G401 (cell line): ENCODE results near the gene DPYSL3. TPM values are rescaled to one million over a fixed set of nuclear protein-coding genes. Genes with fewer than 3 reads are reported as not detected.

Experiments
- DNase-seq: peaks from one replicate; pipeline ENCODE4 v3.0.0-alpha.2; 2015; ENCODE audit warnings: low spot score
- in situ Hi-C: cut with HindIII; loops from 2 replicates; pipeline ENCODE4 v1.10.0; 2016; ENCODE audit warnings: low sequenced_read_pairs, mixed read lengths
- total RNA-seq: library from RNA; depleted of rRNA; stranded (reverse); fragments of >200 nt; shearing (Covaris generic); gene quantifications from 2 replicates; pipeline ENCODE4 v1.2.3, GENCODE V29; 2014

The DPYSL3 gene
- total RNA-seq, 1 experiment from 2014 or later, result 0.58 TPM

DNA sequence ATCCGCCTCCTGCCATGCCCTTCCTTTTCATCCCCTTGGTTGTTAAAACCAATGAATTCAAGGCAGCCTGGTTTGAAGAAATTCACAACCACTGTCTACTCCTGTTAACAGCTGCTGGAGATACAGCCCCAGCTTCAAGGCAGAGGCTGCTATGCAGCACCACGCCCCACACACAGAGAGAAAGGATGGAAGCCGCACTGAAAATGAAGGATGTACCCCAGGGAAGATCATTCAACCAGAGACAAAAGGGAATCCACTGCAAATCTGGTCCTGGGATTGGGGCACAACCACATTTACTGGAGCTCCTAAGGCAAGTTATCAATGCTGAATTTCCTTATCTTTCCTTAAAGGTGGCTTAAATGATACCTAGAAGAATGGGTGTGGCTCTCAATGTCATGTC lies 58.7 kb downstream of the DPYSL3 start:
- in situ Hi-C loops, result no loop called here

DNA sequence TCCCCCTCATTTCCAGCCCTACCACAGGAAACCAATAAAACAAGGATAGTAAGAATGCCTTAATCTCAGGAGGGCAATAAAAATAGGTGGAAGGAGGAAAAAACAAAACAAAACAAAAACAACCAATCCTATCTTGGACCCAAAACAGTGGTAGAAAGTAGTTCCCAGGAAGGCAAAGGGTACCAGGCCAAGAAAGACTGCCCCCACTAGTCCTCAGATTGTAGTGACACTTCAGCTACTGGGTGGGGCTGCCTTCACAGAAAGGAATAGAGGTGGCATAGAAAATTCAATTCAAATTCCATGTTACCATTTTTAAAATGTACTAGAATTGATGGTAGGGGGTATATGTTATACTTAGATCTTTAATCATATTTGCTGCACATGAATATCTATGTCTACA lies 59.3 kb downstream of the DPYSL3 start:
- DNase-seq, result no peak
- in situ Hi-C loops, result no loop called here

More for the DNA sequence above, 58.7 kb downstream of the DPYSL3 start:
- DNase-seq, result no peak

DNA sequence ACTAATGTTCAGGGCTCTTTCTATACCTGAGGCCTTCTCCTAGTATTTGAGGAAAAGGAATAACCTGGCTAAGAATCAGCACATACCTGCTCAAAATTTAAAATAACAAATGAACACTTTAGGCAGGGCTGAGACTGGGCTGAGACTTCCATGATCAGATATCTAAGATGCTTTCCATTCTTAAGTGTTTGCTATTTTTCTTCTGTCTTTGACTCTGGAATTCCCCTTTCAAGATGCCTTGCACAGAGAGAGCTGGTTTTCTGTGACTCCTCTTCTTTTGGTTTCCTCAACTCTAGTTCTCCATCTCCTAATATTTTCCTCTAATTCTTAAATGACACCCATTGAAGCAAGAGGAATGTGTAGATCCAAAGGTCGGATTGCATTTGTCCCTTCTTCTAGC lies 61.1 kb downstream of the DPYSL3 start:
- in situ Hi-C loops, result no loop called here
- DNase-seq, result no peak

DNA sequence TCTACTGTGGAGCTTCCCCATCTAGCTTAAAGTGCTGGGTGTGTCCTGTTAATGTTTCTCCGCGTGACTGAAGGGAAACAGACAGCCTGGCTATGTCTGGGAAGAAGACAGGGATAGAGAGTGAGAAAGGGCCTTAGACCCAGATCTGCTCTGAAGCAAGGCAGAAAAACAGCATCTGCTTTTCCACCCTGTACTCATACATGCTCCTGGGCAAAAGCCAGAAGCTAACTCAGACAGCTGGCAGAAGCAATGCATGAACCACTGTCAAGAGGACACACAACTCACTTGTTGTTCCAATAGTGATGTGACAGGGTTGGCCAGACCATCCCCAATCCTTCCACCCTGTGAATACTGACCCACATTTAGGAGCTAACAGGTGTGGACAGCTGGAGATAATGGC lies 63.3 kb downstream of the DPYSL3 start:
- no peak for DNase-seq
- in situ Hi-C loops, result no loop called here

DNA sequence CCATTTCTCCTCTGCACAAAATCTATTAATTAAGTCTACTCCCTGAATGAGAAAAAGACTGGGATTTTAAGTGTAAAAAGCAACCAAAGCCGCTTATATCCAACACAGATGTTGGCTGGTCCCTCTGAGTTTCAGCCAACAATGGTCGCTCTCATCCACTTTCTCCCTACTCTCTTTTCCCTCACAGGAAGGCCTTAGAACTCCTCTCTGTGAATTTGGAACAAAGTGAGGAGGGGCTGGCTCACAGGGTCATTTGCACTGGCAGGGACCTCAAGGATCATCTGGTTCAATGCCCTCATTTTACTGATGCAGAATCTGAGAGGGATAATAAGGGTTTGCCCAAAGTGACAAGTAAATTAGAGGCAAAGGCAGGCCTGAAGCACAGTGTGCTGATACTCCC lies 64.0 kb downstream of the DPYSL3 start:
- peak; percentile 17 for DNase-seq

DNA sequence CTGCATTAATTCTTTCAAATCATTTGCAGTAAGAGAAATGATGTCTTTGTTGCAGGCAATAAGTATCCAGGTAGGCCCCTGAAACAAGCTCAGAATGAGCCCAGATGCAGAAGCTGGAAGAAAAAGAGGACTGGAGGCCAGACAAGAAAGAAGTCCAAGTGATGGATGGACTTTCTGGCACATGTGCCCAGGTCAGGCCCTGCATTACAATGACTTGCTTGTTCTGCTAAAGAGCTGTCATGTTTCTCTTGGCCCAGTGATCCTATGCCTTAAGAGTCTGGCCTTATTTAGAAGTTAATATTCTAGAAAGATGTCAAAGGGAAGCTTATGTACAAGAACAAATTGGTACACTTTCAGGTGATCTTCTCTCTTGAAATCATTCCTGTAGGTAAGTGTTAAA lies 64.8 kb downstream of the DPYSL3 start:
- no peak for DNase-seq
- in situ Hi-C loops, result no loop called here

More for the DNA sequence above, 64.0 kb downstream of the DPYSL3 start:
- in situ Hi-C loops, result no loop called here

DNA sequence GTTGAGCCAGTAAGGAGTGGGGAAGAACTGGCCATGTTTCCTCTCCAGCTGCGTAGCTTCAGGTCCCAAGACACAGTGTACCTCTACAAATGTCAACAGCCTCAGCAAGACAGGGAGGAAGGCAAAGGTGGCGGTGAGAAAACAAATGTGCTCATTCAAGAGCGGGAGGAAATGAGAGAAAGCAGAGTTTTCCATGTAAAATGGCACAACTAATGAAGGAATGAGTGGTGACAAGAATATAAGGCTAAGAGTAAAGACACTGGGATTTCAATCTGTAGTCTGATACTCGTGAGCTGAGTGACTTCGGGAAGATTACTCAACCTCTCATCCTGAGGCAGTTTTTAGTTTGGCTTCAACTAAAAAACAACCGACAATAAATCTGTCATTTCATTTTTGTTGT lies 67.6 kb downstream of the DPYSL3 start:
- DNase-seq, result no peak
- in situ Hi-C loops, result no loop called here

DNA sequence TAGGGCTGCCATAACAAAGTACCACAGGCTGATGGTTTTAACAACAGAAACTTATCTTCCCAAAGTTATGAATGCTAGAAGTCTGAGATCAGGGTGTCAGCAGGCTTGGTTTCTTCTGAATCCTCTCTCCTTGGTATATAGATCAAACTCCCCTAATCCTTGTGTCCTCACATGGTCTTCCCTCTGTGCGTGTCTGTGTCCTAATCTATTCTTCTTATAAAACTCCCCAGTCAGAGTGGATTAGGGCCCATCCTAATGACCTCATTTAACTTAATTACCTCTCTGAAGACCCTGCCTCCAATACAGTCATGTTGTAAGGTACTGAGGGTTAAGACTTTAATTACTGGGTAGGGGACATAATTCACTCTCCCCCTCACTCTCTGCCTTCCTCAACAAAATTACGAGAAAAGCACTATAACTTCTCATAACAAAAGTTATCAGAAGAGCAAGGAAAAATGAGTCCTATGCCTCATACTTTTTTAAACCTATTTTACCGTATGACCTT lies 68.6 kb downstream of the DPYSL3 start:
- in situ Hi-C loops, result no loop called here
- DNase-seq, result no peak

DNA sequence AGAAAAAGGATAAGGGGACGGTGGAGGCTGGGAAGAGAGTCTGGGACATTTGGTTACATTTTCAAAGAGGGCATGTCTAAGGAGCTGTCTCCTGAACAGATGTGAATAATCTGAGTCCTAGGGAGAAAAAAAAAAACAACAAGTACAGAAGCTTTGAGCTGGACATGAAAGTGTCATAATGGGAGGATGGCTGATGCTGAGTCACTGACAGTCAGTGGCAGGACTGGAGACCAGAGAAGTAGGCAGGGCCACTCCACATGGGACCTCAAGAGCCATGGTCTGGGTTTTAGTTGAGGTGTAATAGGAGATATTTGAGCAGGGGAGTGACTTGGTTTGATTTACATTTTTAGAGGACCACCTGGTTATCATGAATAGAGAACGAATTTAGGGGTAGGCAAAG lies 70.6 kb downstream of the DPYSL3 start:
- DNase-seq, result no peak
- in situ Hi-C loops, result no loop called here

DNA sequence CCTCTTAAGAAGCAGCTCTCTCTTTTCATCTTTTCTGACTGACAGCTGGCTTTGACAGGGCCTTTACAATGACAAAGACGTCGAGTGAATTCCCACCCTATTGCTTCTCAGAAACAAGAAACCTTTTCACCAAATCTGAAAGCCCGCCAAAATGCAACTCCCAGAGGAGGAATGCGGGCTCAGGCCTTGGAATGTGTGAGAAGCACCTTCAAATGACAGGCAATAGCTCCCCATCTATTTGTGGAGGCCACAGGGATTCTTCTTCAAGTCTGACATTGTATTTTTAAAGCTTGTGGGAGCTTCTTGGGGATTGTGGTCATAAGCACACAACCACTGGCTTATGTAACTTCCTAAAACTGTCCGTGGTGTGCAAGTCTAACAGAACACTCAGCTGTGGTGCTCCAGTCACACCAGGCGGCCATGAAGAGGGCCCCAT lies 72.7 kb downstream of the DPYSL3 start:
- DNase-seq, result no peak
- in situ Hi-C loops, result no loop called here

DNA sequence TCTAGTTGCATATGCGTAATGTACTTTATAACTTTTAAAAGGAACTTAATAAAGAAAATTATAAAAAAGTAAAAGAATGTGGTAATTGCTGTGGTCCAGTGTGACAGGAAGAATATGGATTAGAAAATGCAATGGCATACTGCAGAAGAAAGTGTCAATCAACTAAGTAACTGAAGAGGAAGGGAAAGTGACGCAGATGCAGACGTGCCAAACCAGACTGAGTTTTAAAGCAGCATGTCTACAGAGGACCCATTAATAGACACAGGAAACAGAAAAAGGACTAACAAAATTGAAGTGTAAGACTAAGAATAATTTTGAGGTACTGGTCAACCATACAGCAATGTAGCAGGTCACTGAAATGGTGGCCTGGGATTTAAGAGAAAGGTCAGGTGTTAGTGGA lies 73.3 kb downstream of the DPYSL3 start:
- in situ Hi-C loops, result no loop called here
- no peak for DNase-seq

DNA sequence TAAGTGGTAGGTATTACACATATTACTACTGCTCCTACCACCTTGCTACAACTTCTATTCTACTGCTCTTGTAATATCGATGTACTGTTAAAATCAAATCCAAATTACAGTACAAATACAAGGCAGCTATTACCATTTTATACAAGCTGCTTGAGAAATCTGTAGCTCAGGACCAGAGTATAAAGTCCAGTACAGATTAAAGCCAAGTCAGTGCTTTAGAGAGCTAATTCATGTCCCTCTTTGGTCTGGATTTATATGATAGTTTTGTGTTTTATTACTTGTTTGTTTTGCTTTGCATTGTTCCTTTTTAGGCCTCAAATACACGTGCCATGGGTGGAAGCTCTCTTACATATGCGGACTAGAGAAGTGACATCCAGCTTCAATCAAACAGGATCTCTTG lies 75.8 kb downstream of the DPYSL3 start:
- DNase-seq, result no peak
- in situ Hi-C loops, result no loop called here

DNA sequence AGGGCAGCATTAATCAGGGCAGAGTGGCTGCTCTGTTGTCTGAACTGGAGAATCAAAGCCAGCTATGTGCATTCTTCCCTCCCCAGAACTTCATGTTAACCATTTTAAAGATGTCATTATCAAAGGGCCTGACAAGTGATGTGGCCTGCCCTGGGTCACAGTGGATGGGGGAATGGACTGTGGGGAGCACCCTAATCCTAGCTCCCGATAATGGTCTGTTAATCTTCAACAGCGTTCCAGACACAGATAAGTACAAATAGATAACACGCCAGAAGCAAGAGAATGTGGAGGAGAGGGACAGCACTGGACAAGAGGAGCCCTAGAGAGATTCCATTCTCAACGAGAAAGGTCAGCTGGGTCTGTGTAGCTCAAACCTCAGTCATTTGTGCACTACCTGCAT lies 77.5 kb downstream of the DPYSL3 start:
- no peak for DNase-seq
- in situ Hi-C loops, result no loop called here

DNA sequence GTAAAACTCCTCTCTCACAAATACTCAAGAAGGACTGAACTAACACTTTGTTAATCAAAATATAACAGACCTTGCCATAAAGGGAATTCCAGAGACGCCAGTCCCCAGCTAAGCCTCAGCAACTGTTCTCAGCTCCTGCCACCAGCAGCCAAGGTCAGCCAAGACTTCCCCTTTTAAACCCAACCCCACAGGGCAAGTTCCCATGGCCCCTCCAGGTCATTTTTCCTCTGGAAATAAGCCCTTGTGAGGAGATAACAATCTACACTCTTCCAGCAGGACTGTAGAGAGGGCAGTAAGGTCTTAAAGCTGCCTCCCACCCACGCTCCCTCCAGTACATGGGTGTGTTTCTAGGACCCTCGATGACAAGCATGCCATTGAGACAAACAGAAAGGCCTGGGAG lies 78.3 kb downstream of the DPYSL3 start:
- no peak for DNase-seq
- in situ Hi-C loops, result no loop called here

DNA sequence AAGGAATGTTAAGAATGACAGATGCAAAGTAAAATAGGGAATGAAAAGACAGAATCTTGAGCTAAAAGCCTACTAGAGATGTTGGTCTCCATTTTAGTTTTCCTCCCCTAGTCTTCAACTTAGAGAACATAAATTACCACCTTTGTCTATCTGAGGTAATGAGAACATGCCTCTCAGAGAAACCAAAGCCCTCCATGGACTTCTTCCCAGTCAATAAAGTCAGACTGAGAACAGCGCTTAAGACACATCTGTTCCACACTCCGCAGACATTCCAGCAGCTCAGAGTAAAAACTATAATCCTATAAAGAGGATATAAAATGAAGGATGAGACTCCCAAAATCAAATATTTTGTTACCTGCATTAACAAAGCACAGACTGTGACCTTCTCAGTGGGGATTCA lies 79.2 kb downstream of the DPYSL3 start:
- DNase-seq, result no peak
- in situ Hi-C loops, result no loop called here

DNA sequence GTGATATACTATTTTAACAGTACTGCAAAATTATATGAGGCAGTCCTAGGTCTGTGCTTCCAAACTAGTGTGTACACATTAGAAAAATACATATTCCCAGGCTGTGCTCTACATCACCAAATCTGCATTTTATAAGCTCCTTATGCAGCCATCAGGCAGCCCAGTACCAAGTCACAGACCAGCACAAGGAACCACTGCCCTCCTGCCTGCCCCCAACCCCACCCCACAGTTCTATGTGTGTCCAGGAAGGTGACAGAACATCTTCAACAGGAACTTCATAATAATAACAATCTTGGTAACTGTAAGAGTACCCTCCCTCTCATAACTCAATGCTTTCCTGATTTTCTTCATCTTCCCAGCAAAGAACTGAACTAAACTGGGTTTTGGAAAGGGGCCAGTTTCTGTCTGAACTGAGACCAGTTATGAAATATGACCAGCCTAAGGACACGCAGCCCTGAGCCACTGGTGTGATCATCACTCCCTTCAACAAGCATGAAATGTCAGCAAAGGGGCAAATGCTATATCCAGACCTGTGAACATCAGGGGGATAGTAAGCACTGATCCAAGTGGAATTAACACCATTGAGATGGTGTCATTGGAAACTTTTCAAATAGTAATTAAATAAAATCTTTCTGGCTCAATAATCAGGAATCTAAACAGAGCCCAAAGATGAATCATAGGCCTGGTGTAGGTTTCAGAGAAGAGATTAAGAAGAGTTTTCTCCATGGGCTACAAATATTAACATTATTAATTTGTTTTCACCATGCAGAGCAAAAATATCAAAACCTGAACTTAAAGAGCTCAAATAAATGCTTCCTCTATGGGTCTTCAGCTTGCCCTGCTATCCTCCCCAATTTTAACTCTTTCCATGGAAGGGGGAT lies 82.1 kb downstream of the DPYSL3 start:
- DNase-seq, result no peak
- in situ Hi-C loops, result no loop called here

DNA sequence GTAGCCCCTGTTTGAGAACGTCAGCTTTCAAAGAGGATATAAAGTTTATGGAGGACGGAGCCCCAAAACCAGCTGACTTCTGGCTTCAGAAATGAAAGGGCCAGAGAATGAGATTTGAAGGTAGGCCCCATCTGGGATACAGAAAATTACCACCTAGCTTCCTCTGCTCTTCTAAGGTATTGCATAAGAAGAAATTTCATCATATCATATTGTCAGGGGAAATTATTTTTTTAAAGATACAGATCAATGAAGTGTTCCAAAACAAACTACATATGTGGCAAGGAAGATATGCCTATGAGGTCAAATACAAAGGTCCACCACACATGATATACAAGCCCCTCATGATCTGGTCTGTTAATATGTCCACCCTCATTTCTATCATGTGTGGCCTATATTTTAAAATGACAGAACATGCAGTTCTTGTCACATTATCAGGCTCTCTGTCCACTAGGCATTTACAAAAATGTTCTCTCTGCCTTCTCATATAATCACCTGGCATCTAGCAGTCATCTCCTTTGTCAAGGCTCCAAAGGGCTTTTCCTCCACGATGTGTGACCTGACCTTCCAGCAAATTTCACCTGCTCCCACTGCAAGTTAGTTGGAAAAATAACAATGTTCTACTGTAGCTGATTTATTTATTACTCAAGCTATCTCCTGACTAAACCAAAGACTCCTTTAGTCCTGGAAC lies 83.1 kb downstream of the DPYSL3 start:
- no peak for DNase-seq
- in situ Hi-C loops, result no loop called here

DNA sequence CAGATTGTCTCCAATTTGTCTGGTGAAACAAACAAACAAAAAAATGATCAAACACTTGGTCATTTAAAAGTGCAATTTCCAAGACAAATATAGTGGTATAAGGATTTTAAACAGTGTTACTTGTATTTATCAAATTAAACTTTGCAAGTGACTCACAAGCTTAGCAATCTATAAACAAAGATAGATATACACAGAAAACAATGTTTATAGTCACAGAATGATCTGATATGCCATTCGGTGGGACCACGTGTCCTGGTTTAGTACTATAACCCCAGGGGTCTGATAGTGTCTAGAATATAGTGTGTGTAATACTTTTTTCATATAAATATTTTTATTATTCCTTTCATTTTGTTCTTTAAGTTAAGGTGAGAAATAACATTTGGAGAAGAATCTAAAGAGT lies 91.3 kb downstream of the DPYSL3 start:
- DNase-seq, result no peak
- in situ Hi-C loops, result no loop called here

DNA sequence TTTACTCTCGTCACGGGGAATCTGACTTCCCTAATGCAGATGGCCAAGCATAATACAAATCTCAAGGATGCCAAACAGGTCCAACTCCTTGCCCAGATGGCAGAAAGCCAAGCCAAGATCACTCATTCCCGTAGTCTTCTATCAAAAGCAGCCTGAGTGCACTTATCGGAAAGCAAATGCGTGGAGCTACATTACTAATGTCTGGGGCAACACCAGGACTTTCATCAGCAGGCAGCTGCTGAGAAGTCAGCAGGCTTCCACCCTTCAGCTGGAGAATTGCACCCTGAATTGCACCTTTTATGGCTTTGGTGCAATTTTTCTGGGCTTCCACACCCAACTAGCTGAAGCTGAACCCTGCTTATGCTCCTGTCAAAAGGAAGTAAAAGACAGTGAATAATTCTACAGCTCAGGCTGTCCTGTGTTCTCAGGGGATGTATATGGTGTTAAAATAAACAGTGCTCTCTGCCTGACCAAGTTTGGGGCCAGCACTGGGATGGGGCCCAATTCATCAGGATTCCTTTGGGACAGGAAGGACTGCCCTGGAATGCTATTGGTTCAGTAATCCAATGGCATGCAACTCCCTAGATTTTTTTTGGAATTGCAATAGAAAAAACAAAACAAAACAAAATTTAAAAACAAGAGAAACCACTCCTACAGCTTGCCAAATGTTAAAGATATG lies 92.6 kb downstream of the DPYSL3 start:
- DNase-seq, result no peak
- in situ Hi-C loops, result no loop called here

DNA sequence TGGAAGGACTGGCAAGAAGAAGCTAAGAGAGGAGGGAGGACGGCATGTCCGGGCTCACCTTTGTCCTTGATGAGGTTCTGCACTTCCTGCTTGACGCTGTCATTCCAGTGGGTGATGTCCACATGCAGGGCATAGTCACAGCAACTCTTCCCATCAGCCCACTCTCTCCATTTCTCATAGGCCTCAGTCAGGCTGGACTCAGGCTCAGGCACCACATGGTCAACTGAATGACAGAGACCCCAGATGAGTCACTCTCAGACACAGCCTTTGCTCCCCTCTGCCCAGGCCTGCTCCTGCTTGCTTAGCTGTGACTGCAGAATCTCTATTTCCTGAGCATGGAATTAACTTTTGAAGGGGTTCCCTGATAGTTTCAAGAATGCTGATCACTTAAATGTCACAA lies 94.2 kb downstream of the DPYSL3 start:
- no peak for DNase-seq
- in situ Hi-C loops, result no loop called here
